GM19238 (cell line): ENCODE data around the gene PGP.
"Not testable (repeated sequence)": the region's sequence is repeated elsewhere in the genome, so short reads cannot be mapped to it uniquely, and the experiment has no call there.

Experiments
- DNase-seq: peaks from one replicate; pipeline ENCODE4 v3.0.0; 2011; ENCODE audit warnings: low spot score; ENCODE audit not compliant: insufficient read length

PGP gene, protein sequence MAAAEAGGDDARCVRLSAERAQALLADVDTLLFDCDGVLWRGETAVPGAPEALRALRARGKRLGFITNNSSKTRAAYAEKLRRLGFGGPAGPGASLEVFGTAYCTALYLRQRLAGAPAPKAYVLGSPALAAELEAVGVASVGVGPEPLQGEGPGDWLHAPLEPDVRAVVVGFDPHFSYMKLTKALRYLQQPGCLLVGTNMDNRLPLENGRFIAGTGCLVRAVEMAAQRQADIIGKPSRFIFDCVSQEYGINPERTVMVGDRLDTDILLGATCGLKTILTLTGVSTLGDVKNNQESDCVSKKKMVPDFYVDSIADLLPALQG

GRCh38 chr16:2214719-2214968 is at the start of gene PGP:
PGP (minus strand) TSS chr16:2214840; CDS start chr16:2214777, 63 bp downstream.
- DNase-seq = no peak

GRCh38 chr16:2263026-2263425 is 48.4 kb upstream of the PGP start:
- DNase-seq = not testable (repeated sequence)

DNA sequence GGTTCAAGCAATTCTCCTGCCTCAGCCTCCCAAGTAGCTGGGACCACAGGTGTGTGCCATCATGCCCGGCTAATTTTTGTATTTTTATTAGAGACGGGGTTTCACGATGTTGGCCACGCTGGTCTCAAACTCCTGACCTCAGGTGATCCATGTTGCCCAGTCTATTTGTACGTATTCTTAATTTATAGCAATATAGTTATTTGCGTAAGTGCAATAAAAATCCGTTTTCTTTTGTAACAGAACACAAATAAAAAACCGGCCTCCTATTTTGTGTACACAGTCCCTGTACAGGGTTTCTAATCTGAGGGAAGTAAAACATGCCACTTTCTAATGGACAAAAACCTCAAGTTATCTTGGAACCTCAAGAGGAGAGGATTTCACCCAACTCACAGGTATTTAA is 45.6 kb upstream of the PGP start:
- DNase-seq = no peak

DNA sequence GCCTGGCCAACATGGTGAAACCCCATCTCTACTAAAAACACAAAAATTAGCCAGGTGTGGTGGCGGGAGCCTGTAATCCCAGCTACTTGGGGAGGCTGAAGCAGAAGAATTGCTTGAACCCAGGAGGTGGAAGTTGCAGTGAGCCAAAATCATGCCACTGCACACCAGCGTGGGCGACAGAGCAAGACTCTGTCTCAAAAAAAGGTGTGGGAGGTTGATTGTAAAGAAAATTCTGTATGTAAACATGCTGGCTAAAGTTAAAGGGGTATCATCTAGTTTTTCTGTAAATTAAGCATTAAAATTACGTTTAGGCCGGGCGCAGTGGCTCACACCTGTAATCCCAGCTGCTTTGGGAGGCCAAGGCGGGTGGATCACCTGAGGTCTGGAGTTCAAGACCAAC is 43.9 kb upstream of the PGP start:
- DNase-seq = not testable (repeated sequence)

DNA sequence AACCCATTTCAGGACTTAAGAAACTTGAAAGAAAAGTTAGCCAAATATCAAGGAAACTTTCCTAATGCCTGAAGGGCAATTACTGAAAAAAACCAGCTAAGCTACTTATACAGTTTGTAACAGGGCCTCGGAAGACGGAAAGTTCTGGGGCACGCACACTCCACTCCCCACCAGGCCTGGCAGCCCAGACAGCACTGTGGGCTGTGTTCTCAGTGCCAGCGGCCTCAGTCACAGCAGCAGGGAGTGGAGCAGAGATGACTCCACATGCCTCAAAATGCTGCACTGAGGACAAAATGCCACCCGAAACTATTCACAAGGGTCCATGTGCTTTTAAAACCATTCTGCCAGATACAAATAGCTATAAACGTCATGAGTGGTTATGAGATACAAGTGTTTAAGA is 43.1 kb upstream of the PGP start:
- no peak for DNase-seq

DNA sequence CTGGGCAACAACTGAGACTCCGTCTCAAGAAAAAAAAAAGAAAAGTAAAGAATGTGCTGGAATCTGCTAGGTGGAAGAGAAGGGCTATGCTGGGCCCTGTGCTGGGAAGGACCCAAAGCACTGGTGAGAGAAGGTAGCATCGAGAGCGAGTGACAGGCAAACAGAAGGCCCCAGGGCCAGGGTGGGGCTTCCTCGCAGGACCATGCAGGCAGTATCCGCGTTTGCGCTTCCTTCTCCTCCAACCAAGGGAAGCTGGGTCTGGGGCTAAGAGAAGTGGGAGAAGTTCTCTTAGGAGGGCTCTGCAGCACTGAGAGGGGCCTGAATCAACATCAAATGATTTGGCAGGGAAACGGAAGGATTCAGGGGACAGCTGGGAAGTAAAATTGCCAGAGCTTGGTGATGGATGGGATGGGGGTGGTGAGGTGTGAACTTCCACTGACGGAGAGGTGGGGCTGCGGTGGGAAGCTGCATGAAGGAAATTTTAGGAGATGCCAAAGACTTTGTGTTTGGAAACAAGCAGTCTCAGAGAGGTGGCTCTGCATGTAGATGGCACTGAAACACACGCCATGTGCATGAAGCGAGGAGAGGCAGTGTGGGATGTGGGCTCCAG is 42.0 kb upstream of the PGP start:
- DNase-seq = no peak

DNA sequence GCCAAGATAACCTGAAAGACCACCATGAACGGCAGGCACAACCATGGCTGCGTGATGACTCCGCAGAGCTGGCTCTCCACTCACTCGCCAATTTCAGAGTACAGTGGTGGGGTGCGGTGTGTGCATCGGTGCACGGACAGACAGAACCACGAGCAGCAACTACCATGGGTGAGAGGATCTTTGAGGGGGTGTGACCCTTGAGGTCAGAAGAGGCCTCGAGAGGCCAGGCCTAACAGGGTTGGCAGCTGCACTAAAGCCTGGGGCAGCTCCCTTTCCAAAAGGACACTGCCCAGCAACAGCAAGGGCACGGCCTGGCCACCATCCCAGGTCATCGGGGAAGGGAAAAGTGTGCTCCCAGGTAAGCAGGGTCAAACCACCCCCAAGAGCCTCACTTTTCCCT is 38.7 kb upstream of the PGP start:
- DNase-seq = no peak

DNA sequence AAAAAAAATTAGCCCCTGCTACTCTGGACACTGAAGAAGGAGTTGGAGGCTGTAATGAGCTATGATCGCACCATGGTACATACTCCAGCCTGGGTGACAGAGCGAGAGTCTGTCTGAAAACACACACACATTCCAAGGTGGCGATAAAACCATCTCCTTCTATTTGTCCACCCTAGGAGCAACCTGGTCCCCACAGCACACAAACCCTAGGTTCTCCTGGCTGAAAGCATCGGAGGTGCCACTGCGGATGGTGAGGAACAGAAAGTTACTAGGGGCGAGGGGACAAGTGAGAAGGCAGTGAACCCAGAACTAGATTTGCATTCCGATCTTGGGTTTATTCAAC is 38.1 kb upstream of the PGP start:
- DNase-seq = no peak

DNA sequence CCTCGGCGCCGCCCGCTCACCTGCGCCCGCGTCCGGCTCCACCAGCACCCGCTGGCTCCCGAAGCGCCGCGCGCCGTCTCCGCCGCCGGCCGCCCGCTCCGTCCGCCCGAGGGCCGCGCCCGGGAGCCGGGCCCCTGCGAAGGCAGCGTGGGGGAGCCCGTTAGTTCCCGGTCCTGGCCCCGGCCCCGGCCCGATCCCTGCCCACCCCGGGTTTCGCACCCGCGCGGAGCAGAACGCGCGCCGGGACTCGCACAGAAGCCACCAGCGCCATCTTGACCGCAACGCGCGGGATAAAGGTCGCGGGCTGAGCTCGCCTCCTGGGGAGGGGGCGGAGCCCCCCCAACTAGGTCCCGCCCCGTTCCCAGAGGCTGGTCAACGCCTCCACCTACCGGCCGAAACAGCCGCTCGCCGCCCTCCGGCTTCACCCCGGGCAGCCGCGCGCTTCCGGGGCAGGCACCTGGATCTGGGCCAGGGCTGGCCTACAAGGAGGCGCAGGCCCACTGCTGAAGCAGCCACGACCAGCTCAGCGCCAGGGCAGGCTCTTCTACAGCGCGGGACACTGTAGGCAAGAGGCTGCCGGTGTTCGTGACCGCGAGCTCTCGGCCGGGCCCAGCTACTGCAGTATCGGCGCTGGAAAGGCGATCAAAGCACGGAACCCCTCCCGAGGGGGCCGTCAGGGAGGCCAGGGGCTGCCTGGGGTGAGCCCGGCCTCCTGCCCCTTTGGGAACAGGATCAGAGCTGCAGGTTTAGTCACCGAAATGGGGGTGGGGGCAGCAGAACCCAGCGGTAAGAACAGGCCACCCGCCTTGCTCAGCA is 36.9 kb upstream of the PGP start, which contains the start of gene ECI1:
ECI1 (minus strand) TSS at position 292 of the 816 bp plus-strand sequence; CDS start at position 271, 21 bp downstream.
- DNase-seq = peak; percentile 100

DNA sequence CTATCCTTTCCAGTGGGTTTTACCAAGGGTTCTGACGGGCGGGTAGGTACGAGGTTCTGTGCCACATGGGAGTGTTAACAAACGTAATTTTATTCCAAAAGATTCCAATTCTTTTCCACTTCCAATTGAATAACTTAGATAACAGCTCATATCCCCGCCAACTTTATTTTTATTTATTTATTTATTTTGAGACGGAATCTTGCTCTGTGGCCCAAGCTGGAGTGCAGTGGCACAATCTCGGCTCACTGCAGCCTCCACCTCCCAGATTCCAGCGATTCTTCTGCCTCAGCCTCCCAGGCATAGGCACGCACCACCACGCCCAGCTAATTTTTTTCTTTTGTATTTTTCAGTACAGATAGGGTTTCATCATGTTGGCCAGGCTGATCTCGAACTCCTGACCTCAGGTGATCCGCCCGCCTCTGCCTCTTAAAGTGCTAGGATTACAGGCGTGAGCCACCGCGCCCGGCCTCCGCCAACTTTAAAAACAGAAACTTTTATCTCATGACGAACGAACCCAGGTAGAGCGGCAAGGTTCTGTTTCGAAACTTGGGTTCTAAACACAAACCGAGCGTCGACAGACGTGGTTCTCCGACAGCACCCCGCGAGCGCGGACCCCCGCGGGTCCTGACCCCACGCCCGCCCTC is 36.1 kb upstream of the PGP start:
- DNase-seq = no peak

DNA sequence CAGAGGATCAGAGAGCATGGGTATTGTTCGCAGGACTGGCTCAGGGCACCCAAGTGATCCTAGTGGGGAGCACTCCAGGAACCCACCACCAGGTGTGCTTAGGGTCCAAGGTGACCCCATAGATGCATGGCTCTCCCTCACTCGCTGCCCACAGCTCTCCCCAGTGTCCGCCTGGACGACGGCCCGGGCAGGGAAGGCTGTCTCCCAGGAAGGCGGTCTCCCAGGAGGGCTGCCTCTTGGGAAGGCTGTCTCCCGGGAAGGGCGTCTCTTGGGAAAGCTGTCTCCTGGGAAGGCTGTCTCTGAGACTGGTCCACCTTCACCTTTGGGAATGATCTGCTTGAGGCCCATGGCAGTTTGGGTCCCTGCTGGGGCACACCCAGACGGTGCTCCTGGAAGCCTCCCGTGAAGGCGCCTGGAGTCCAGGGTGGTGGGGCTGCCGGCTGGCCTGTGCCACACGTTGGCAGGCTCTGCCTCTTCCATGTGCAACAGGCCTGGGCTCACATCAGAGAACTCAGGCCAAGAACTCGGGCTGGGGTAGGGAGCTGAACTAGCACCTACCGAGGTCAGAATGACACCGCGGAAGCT is 31.8 kb upstream of the PGP start:
- no peak for DNase-seq

- no peak for DNase-seq
Observed at GRCh38 chr16:2244926-2245795, 30.5 kb upstream of the PGP start.

- no peak for DNase-seq
Observed at GRCh38 chr16:2244301-2244700, 29.7 kb upstream of the PGP start.

GRCh38 chr16:2243781-2244180 is 29.1 kb upstream of the PGP start:
- no peak for DNase-seq

DNA sequence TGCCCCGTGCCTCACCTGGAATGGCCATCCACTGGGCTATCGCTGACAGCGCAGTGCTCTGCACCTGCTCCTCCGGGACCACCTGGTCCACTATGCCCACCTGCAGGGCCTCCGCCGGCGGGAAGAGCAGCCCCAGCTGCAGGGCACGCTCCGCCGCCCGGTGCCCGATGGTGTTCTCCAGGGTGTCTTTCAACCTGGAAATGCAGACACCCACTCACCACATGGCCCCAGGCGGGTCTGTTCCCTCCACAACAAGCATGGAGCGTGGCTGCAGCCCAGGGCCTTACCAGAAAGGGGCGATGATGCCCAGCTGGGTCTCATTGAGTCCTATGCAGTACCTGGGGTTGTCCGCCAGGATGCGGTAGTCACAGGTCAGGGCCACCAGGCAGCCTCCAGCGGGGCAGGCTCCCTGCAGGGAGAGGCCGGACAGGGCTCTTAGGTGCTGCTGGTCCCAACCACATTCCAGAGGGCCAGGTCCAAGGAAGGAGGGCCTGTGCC is 28.4 kb upstream of the PGP start:
- DNase-seq = no peak

DNA sequence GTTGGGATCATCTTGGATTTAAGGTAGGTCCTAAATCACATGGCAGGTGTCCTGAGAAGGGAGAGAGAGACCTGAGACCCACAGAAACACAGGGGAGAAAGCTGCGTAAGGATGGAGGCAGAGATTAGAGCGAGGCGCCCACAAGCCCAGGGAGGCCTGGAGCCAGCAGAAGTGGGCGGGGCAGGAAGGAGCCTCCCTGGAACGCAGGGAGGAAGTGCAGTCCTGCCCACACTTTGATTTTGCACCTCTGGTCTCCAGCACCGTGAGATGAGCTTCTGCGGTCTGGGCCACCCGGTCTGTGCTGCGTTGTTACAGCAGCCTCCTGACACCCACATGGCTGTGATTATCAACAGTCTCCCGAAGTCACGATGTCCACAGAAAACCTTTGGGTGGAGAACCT is 28.0 kb upstream of the PGP start:
- no peak for DNase-seq

DNA sequence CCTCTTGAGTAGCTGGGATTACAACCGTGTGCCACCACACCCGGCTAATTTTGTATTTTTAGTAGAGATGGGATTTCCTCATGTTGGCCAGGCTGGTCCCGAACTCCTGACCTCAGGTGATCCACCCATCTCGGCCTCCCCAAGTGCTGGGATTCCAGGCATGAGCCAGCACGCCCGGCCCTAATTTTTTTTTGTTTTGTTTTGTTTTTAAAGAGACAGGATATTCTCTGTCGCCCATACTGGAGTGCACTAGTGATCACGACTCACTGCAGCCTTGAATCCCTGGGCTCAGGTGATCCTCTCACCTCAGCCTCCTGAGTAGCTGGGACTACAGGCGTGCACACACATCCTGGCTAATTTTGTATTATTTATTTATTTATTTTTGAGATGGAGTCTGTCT is 25.7 kb upstream of the PGP start:
- DNase-seq = not testable (repeated sequence)

DNA sequence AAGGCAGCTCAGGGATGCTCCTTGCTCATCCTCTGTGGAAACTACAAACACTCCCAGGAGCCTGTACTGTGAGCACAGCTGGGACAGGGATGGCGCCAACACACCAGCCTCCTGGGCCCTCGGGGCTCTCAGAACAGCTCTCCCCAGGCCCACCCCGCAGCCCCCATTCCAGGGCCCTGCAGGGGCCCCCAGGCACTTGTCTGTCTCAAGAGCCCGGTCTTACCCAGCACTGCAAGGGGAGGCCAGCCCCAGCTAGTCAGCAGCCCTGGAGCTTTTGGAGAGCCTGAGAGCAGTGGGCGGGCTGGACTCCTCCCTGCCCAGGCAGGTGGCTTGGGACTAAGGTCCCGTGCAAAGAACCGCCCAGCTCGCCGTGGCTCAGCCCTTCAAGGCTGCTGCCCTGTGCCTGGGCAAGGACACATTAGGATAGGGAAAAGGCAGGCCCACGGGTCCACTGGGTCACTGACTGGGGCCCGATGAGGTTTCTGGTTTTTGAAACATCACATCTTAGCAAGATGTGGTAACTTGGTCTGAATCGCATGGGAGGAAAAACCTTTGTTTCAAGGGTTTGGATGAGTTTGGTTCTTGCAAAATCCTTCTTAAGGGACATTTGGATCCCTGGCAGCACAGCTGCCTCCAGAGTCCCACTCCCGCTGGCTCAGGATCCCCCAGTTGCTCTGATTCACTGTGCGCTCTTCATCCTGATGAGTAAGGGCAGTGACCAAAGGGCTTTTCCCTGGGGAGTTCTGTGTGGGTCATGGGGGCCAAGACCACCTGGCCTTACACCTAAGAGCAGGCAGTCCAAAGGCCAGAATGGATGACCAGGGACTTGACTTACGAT is 24.4 kb upstream of the PGP start:
- DNase-seq = no peak

DNA sequence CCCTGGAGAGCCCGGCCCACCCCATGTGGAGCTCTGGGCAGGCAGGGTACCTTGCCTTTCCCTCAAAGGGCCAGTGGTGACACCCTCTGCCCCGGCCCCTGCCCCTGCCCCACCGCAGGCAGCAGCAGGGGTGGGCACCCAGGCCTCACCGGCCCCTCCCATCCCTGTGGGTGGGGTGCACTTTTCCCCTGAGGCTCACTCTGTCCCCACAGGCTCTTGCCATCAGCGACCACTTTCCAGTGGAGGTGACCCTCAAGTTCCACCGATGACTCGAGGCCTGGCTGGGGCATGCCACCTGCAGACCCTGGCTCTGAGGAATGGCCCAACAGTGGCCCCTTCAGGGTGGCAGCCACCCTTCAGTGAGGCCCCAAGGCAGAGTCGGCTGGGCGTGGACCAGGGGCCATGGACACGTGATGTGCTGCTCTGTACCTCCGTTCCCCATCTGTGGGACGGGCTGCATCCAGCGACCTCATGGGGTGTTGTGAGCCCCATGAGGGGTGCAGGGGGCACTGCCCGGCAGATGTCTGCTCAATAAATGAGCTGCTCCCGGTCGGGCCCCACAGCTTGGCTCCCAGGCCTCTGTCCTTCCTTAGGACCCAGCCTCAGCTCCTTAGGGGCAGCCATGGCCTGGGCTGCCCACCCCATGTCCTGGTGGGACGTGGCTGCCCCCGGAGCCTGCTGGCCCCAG is 23.7 kb upstream of the PGP start:
- DNase-seq = no peak
